SU-DHL-6 (cell line): ENCODE measurements around the gene DIO3.

Source experiments
- H2AFZ ChIP-seq: fragments of 200-600 bp; sonication (generic); 2 replicates; pipeline ENCODE4 v1.6.1; 2014; ENCODE audit warnings: low read depth, mild to moderate bottlenecking, moderate library complexity, mixed read lengths, antibody characterized with exemption, low read length; ENCODE audit not compliant: severe bottlenecking
- H3F3A ChIP-seq: fragments of 200-600 bp; shearing (Covaris generic); 2 replicates; pipeline ENCODE4 v1.6.0; 2016; ENCODE audit warnings: antibody characterized with exemption, mild to moderate bottlenecking; ENCODE audit not compliant: insufficient read depth
- H3K27ac ChIP-seq: fragments of 200-600 bp; sonication (generic); 2 replicates; pipeline ENCODE4 v1.5.1; 2016; ENCODE audit warnings: low read depth, mild to moderate bottlenecking, low read length, moderate library complexity, mixed read lengths
- H3K27me3 ChIP-seq: fragments of 200-600 bp; sonication (generic), shearing (Covaris generic); 2 replicates; pipeline ENCODE4 v1.6.0; 2014; ENCODE audit warnings: mild to moderate bottlenecking, low read length
- H3K36me3 ChIP-seq: fragments of 200-600 bp; sonication (generic); 2 replicates; pipeline ENCODE4 v1.6.1; 2014; ENCODE audit warnings: mild to moderate bottlenecking, low read length, mixed read lengths
- H3K4me2 ChIP-seq: fragments of 300-600, 200-600 bp; shearing (Covaris generic), sonication (generic); 2 replicates; pipeline ENCODE4 v1.6.0; 2014; ENCODE audit warnings: low read length, low read depth, mild to moderate bottlenecking; ENCODE audit not compliant: poor library complexity, severe bottlenecking
- H3K4me3 ChIP-seq: fragments of 200-600 bp; sonication (generic); 2 replicates; pipeline ENCODE4 v1.5.1; 2014; ENCODE audit warnings: antibody characterized with exemption, low read length, mild to moderate bottlenecking, mixed read lengths; ENCODE audit not compliant: insufficient read depth, poor library complexity, severe bottlenecking
- H3K79me2 ChIP-seq: fragments of 200-600 bp; sonication (generic); 2 replicates; pipeline ENCODE4 v1.6.1; 2014; ENCODE audit warnings: mild to moderate bottlenecking, low read length, moderate library complexity; ENCODE audit not compliant: insufficient read depth
- H3K9ac ChIP-seq: fragments of 200-600 bp; sonication (generic); 2 replicates; pipeline ENCODE4 v1.7.0; 2014; ENCODE audit warnings: mild to moderate bottlenecking, low read length
- H3K9me2 ChIP-seq: fragments of 200-600 bp; sonication (generic); replicated peaks from 2 replicates; pipeline ENCODE4 v1.6.1; 2014; ENCODE audit warnings: low read length; ENCODE audit not compliant: insufficient read depth
- H3K9me3 ChIP-seq: fragments of 200-600 bp; sonication (generic); 2 replicates; pipeline ENCODE4 v1.6.1; 2014; ENCODE audit warnings: low read length, mixed read lengths; ENCODE audit not compliant: insufficient read depth
- H4K20me1 ChIP-seq: fragments of 200-600 bp; sonication (generic); 2 replicates; pipeline ENCODE4 v1.6.1; 2014; ENCODE audit warnings: low read depth, mild to moderate bottlenecking, antibody characterized with exemption, low read length, moderate library complexity, mixed read lengths
- EZH2phosphoT487 ChIP-seq: fragments of 200-600 bp; sonication (generic), shearing (Covaris generic); conservative IDR thresholded peaks from 2 replicates; pipeline ENCODE4 v1.6.1; 2018; ENCODE audit warnings: mild to moderate bottlenecking, antibody characterized with exemption, low read length, moderate library complexity, mixed read lengths
- TF ChIP-seq, protein P1 (sequence below): fragments of 200-600 bp; sonication (generic); IDR thresholded peaks from one replicate; pipeline ENCODE4 v1.5.1; 2017; ENCODE audit warnings: antibody characterized with exemption, mild to moderate bottlenecking, low read length, moderate library complexity; ENCODE audit not compliant: insufficient read depth, poor library complexity, severe bottlenecking

Gene DIO3

DNA sequence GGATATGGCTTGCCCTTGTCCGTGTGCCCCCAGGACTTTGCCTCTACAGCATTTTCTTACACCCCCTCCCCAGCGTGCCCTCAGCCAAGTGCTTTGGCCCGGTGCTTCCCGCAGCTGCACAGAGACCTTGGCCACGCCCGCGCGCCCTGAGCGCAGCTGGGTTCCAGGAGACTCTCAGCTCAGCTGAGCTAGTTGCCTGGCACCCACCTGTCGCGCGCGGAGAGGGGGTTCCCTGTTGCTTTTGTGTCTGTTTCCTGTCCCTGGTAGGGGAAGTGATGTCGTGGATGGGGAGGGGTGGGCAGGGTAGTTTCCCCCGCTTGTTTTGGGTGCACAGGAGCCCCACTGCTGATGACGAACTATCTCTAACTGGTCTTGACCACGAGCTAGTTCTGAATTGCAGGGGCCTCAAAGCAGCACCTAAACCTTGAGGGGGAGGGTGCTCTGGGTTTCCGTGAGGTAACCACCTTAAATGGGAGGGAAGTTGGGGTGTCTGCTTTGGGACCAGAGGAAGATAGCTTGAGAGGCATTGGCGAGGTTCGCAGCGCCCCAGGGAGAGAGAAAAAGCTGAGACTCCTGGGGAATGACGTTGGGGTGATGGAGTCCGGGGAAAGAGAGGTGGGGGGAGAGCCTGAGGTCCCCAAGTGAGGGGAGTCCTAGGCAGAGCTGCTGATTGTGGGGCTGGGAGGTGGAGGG is 1.5 kb downstream of the DIO3 start:
- no peaks in the 10 kb centered on the region for H3F3A ChIP-seq
- H3K9me2 ChIP-seq, result no peaks in the 10 kb centered on the region
- no peak overlapping the region for H3K9ac ChIP-seq
- TF ChIP-seq, protein P1, sequence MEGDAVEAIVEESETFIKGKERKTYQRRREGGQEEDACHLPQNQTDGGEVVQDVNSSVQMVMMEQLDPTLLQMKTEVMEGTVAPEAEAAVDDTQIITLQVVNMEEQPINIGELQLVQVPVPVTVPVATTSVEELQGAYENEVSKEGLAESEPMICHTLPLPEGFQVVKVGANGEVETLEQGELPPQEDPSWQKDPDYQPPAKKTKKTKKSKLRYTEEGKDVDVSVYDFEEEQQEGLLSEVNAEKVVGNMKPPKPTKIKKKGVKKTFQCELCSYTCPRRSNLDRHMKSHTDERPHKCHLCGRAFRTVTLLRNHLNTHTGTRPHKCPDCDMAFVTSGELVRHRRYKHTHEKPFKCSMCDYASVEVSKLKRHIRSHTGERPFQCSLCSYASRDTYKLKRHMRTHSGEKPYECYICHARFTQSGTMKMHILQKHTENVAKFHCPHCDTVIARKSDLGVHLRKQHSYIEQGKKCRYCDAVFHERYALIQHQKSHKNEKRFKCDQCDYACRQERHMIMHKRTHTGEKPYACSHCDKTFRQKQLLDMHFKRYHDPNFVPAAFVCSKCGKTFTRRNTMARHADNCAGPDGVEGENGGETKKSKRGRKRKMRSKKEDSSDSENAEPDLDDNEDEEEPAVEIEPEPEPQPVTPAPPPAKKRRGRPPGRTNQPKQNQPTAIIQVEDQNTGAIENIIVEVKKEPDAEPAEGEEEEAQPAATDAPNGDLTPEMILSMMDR, result no peak
- TF ChIP-seq EZH2phosphoT487, result no peak
- H2AFZ ChIP-seq, result no peak overlapping the region
- H3K27ac ChIP-seq, result no peak overlapping the region
- no peaks in the 10 kb centered on the region for H3K9me3 ChIP-seq
- H4K20me1 ChIP-seq, result no peaks in the 10 kb centered on the region
- H3K79me2 ChIP-seq, result no peaks in the 10 kb centered on the region
- H3K4me2 ChIP-seq, result no peak overlapping the region
- no peak overlapping the region for H3K4me3 ChIP-seq
- H3K27me3 ChIP-seq, result no peaks in the 10 kb centered on the region
- no peaks in the 10 kb centered on the region for H3K36me3 ChIP-seq

DNA sequence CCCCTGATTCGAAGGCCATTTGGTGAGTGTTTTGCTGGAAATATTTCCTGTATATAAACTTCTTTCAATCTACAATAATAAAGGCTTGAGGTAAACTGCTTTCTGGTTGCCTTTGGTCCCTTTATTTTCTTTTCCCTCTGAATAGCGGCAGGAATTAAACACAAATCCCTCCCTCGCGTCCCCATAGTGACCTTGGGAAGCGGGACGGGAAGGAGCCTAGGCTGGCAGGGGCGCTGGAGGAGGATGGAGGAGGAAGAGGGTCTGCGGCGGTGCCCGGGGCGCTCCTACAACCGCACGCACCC is 2.0 kb downstream of the DIO3 start:
- Histone ChIP-seq H2AFZ (no peak overlapping the region), H3K9ac (no peak overlapping the region), H3F3A (no peaks in the 10 kb centered on the region), H3K27ac (no peak overlapping the region), H3K9me3 (no peaks in the 10 kb centered on the region), H3K36me3 (no peaks in the 10 kb centered on the region), H3K27me3 (no peaks in the 10 kb centered on the region), H4K20me1 (no peaks in the 10 kb centered on the region), H3K4me3 (no peak overlapping the region), H3K9me2 (no peaks in the 10 kb centered on the region), H3K4me2 (no peak overlapping the region), H3K79me2 (no peaks in the 10 kb centered on the region)
- no peak for TF ChIP-seq EZH2phosphoT487
- TF ChIP-seq, protein P1, result no peak

DNA sequence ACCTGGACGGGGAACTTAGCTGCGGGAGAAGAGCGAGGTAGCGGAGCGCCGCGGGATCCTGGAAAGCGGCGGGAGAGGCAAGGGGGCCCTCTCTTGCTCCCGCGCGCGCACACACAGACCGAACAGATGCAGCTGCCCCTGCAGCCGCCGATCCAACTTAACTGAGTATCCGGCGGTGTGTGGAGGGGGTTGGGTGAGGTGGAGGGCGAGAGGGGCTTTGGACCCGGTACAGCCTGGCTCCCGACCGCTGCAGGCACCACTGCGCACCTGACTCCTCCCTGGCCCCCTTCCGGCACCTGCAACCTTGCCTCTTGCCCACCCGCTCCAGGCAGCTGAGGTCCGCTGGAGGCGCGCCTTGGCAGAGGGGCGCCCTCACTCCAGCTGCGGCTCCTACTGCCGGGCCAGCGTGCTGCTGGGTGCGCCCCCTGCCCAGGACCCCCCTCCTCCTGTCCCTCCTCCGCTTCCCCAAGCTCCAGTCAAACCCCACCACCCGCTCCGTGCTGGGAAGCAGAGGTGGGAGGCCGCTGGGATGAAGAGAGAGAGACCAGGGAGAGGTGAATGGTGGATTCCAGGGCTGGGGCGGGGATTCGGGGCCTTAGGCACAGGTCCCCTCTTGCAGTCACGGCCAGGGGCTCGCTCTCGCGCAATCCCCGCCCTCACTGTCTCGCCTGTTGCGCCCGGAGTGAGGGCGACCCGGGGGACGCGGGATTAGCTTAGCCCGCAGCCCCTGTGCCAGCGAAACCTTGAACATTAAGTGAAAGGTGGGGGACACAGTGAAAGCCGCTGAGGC is 2.6 kb downstream of the DIO3 start:
- TF ChIP-seq EZH2phosphoT487, result no peak
- TF ChIP-seq, protein P1, result no peak
- H3K9me2 ChIP-seq, result no peaks in the 10 kb centered on the region
- H3K9me3 ChIP-seq, result no peaks in the 10 kb centered on the region
- no peaks in the 10 kb centered on the region for H4K20me1 ChIP-seq
- no peak overlapping the region for H3K4me3 ChIP-seq
- no peaks in the 10 kb centered on the region for H3K27me3 ChIP-seq
- H3F3A ChIP-seq, result no peaks in the 10 kb centered on the region
- no peaks in the 10 kb centered on the region for H3K79me2 ChIP-seq
- H3K4me2 ChIP-seq, result no peak overlapping the region
- no peak overlapping the region for H3K9ac ChIP-seq
- H3K36me3 ChIP-seq, result no peaks in the 10 kb centered on the region
- no peak overlapping the region for H2AFZ ChIP-seq
- no peak overlapping the region for H3K27ac ChIP-seq
